ENCODE measurements around the gene PALM2AKAP2.
"Not testable (repeated sequence)": the region's sequence is repeated elsewhere in the genome, so short reads cannot be mapped to it uniquely, and the experiment has no call there.

PALM2AKAP2 gene

DNA sequence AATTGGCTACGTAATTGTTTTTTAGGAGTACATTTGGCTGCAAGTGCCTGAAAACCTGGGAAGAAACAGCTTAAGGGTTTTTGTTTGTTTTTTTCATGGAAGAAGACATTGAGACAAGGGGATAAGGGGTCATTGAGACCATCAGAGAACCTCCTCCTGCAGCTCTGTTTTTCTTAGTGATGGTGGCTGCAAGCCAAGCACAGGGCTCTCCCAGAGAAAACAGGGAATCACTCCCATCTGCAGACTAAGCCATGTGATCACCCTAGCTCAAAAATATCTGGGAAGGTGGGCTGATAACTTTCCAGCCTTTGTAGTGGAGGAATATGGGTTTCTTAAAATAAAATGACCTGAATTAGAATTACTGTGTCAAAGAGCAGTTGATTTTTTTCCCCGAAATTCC lies 25.1 kb downstream of the PALM2AKAP2 start:
- no peak for DNase-seq (ENCODE audit: low read depth)

- DNase-seq (ENCODE audit: low read depth): no peak
Measured at GRCh38 chr9:109806506-109807115, 26.6 kb downstream of the PALM2AKAP2 start.

DNA sequence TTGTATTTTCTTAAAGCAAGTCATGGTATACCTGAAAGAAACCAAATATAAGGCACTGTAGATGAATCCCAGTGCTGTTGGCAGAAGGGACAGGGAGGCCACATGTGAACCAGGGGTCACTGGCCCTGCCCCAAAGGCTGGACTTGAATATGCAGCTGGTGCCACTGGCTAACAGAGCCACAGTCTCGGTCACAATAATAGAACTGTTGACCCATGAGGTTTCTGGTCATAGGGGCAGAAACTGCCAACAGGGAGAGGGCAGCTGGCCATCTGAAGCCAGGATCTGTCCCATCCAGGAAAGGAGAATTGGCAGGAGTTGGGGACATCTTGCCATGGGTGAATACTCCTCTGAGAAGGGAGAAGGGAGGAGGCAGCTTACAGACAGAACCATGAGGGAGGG lies 31.9 kb downstream of the PALM2AKAP2 start:
- no peak for DNase-seq (ENCODE audit: low read depth)

DNA sequence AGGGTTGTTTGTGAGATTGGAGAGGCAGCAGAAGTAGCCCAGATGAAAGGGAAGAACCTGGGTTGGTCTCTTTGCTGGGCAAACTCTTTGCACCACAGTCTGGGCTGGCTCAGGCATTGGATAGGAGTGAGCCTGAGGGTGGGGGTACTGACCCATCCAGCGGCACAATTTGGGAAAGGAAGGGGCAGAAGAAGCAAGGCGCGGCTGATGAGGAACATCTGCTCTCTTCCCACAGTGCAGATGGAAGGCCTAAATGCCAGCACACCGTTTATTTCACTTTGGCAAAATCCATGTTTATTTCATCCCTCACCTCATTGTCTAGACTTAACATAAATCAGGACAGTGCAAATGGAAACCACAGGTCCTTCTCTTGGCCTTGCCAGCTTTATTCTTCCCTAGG lies 32.3 kb downstream of the PALM2AKAP2 start:
- no peak for DNase-seq (ENCODE audit: low read depth)

DNA sequence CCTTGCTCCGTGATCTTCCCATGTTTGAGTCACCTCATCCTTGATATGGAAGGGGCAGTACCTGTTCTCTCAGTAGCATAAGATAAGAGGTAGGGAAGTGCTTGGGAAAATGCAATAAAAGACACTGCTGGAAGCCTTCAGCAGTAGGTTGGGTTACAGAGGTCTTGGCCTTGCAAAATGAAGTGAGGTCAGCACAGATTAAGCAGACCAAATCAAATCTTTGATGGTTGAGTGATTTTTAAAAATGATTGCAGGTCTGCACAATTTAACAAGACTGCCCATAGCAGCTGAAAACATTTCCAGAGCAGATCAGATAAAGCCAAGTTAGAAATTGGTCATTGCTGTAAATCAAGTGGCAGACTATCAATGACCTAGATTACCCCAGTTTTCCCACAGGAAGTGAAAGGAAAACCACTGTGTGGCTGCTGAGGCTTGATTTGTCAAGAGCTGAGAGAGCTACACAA lies 32.9 kb downstream of the PALM2AKAP2 start:
- no peak for DNase-seq (ENCODE audit: low read depth)

- no peak for DNase-seq (ENCODE audit: low read depth)
Measured at GRCh38 chr9:109813303-109813702, 33.3 kb downstream of the PALM2AKAP2 start.

DNA sequence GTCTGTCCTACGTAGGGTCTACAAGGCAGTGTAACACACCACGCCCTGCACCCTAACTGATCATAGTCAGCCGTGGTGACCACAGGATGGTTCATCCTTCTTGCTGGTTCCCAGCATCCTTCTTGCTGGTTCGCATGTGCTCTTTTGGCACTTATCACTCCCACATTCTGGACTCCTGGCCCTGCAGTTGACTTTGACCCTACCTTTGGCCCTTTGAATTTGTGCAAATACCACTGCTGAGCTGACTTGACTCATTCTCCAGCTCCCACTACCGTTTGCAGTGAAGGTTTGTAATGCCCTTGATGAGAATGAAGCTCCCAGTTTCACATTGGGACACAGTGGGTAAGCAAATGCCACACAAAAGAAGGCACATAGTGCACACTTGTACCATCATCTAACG lies 33.8 kb downstream of the PALM2AKAP2 start:
- DNase-seq (ENCODE audit: low read depth): no peak

DNA sequence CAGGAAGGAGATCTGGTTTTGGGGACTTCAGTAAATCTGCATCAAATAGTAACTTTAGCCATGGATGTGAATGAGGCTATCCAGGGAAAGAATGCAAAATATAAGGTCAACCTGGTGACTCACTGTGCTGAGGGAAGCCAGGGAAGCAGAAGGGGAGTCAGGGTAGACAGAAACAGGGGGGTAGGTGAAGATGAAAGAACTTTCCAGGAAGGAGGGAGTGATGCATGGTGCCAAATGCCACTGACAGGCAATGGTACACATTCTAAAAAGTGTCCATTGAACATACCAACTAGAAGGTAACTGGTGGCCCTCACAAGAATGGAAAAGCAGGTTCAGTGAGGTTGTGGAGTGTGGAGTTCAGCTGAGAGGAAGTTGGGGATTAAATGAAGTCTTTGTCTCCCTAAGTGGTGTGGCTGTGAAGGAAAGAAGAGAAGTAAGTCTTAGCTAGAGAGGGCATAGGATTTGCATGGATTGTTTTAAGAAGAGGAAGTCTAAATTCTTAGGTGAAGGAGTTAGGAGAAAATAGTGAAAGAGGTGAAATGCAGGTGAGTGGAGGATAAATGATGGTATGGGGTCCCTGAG lies 35.5 kb downstream of the PALM2AKAP2 start:
- DNase-seq (ENCODE audit: low read depth): no peak

GRCh38 chr9:109816490-109816889 lies 36.5 kb downstream of the PALM2AKAP2 start:
- DNase-seq (ENCODE audit: low read depth): no peak

DNA sequence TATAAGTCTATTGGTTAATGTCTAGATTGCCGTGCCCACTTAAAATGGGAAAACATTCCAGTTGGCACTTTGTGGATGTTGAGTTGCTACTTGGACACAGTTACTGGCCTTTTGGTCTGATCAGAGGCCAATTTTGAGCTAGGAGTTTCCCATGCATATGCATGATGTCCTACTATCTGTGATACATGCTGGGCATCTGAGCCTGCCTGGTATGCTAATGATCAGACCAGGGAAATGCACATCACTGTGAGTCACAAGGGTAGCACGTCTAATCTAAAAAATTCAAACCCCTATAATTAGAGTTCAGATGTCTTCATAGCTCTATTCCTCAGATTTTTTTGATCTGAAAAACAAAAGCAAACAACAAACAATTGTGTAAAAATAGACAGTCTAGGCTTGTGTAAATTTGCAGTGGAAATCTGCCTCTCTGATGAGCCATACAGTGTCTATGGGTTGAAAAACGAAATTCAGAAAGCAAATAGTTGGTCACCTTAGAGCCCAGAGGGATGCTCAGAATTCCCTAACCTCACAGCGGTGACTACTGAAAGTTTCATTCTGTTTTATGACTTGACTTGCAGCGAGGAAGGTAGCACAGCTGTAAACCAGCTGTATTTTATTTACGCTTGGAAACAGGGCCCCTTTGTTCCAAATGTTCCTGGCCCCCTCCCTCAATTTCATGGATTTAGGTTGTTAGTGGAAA lies 37.3 kb downstream of the PALM2AKAP2 start:
- no peak for DNase-seq (ENCODE audit: low read depth)

GRCh38 chr9:109817846-109818472 lies 38.0 kb downstream of the PALM2AKAP2 start:
- no peak for DNase-seq (ENCODE audit: low read depth)

DNA sequence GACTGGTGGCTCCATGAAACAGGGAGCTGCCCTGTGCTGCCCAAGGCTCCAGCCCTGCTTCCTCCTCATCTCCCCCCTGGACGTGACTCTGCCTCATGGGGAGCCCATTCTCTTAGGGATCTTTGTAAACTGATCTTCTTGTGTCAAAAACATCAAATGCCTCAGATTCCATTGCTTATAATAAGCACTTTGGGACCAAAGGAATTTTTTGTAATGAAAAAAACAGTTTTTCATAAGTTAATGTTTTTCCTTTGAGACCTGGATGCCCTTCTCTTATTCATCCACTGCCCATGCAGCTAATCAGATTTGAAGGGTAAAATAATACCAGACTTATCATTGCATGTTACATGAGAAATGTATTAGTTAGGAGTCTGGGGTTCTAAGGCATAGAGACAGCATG lies 41.7 kb downstream of the PALM2AKAP2 start:
- DNase-seq (ENCODE audit: low read depth): no peak

GRCh38 chr9:109825383-109825782 lies 45.4 kb downstream of the PALM2AKAP2 start:
- not testable (repeated sequence) for DNase-seq (ENCODE audit: low read depth)

DNA sequence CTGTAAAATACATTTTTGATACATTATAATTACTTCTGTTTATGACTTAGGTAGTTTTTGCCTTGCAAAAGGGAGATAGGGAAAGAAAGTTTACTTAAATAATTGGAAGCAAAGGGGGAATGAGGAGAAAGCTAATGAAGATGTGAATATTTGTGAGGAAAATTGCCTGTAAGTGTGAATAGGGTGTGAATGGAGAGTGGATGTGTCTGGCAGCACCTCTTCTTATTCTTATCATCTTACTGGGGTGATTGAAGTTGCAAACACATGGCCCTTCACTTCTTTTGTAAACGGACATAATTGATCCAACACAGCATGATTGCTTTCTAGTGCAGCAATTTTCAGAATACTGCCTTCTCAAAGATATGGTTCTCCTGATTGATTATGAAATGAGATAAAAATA lies 46.6 kb downstream of the PALM2AKAP2 start:
- DNase-seq (ENCODE audit: low read depth): no peak

GRCh38 chr9:109828254-109828653 lies 48.3 kb downstream of the PALM2AKAP2 start:
- DNase-seq (ENCODE audit: low read depth): no peak
